Measurements from ENCODE around the gene LGALS7B.
"Not testable (repeated sequence)": the region's sequence is repeated elsewhere in the genome, so short reads cannot be mapped to it uniquely, and the experiment has no call there.

LGALS7B gene

DNA sequence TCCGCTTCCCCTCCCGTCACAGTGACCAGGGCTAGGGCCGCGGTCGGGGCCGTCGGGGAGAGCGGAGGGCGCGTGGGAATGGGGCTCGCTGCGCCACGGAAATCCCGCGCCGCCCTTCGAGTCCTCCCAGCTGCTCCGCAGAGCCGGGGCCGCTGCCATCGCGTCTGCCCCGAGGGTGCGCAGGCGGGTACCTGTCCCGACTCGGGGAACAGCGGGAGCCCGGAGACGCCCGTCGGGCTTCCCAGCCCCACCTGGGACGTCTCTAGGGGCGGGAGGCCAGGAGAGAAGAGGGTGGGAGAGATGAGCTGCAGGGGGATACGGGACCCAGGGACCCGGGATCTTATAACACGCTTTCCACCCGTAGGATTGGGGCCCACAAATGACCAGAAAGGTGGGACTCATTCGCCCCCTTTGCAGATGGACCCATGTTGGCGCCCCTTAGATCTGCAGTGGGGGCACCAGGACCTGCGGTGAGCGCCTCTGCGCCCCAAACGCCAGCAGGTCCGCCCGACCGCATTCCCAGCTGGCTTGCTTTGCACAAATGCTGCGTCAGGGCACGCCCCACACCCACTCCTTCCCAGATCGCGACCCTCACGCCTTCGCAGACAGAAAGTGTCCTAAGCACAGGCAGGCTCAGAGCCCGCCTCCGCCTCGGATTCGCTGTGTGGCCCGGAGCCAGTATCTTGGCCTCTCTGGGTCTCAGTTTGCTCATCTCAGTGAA is 18.6 kb upstream of the LGALS7B start:
- not testable (repeated sequence) for DNase-seq (ENCODE audit: low read depth in 3 of 3)

DNA sequence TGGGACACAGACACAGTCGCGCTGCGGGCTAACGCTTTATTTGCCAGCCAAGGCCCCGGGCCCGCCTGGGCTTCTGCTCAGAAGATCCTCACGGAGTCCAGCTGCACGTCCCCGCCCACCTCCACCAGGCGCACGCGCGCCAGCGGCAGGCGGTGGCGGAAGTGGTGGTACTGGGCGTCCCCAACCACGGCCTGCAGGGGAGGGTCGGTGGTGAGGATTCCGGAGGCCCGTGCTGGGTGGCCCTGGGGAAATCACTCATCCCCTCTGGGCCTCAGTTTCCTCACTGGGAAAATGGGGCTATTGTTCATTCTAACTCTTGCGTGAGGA is 18.1 kb upstream of the LGALS7B start:
- DNase-seq (ENCODE audit: low read depth in 3 of 3), result not testable (repeated sequence)

DNA sequence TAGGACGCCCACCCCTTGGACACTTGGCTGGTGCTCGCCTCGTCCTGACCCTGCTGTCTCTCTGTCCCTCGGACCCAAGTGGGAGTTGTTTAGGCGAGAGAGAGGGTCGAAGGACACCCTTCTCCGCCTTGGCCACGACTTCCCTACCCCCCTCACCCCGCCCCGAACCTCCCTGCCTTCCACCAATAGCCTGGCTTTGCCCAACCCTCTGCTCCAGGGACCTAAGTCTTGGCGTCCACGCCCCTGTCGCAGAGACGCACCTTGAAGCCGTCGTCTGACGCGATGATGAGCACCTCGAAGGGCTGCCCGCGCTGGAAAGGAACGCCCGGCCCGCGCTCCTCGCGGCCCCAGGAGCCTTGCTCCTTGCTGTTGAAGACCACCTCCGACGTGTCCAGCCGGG is 17.4 kb upstream of the LGALS7B start:
- not testable (repeated sequence) for DNase-seq (ENCODE audit: low read depth in 3 of 3)

GRCh38 chr19:38773469-38774177 is 15.4 kb upstream of the LGALS7B start, which contains the start of gene LGALS7:
TSS of gene LGALS7 (minus strand) at chr19:38773517. CDS start at chr19:38773492, 25 bp downstream.
- no peak for DNase-seq (ENCODE audit: low read depth in 3 of 3)

DNA sequence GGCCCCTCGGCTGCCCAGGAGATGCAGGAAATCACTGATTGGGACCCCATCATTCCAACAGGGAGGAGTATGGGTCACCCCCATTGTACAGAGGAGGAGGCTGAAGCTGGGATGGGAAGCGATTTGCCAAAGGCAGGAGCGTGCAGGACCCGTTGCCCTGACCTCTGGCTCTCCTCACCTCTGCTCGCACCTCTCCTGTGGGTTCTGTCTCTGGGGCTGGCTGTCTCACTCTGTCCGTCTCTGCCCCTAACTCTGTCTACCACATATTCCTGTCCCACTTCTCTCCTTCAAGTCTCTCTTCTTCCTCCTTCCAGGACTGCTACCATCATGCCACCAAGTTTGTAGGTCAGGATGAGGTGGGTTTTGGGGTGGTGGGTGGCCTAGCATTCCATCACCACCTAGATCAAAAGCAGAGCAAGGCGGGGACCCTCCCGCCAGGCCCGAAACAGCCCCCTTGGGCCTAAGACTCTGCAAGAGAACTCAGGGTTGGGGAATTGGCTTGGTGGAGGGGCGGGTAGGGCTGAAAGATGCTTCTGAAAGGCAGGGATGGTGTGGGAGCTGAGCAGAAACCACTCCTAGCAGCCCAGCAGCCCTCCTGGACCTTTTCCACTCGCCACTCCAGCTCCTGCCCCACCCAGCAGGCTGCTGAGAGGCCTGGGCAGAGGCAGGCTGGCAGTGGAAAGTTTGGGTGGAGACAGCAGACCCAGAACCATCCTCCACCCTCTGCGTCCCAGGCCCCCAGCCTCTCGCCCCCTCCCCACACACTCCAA is 14.6 kb upstream of the LGALS7B start:
- no peak for DNase-seq (ENCODE audit: low read depth in 3 of 3)

DNA sequence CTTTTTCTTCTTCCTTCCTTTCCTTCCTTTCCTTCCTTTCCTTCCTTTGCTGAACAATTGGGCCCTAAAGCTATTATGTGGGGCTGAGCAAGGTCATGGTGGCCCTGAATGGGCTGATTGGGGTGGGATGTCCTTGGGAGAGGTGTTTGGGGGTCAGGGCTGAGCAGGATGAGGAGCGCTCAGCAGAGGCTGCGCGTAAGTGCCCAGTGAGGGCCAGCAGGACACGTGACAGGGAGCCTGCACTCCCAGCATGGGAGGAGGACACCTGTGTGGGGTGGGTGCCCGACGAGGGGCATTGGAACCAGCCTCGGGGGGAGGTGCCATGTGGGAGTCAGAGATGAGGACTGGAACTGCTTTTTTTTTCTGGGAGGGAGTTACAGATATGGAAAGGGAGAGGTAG is 10.3 kb upstream of the LGALS7B start:
- no peak for DNase-seq (ENCODE audit: low read depth in 3 of 3)

GRCh38 chr19:38780443-38780842 is 8.6 kb upstream of the LGALS7B start:
- DNase-seq (ENCODE audit: low read depth in 3 of 3), result no peak

DNA sequence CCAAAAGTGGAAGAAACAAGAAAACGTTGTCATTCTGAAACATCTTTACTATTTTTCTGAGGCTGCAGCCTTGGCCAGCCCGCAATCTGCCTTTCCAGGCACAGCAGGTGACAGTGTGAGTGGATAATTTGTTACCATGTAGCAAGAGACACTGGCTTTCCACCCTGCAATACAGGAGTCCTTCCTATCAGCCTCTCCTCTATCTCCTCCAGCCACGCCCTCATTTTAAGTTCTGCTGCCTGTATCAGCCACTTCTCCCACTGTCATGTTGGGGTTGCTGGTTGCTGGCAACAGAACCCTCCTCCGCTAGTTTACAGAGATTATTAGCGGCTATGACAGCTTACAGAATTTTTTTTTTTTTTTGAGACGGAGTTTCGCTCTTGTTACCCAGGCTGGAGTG is 7.9 kb upstream of the LGALS7B start:
- DNase-seq (ENCODE audit: low read depth in 3 of 3), result no peak

DNA sequence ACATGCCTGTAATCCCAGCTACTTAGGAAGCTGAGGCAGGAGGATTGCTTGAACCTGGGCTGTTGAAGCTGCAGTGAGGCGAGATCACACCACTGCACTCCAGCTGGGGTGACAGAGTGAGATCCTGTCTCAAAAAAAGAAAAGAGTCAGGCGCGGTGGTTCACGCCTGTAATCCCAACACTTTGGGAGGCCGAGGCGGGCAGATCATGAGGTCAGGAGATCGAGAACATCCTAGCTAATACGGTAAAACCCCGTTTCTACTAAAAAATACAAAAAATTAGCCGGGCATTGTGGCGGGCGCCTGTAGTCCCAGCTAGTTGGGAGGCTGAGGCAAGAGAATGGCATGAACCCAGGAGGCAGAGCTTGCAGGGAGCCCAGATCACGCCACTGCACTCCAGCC is 6.8 kb upstream of the LGALS7B start:
- not testable (repeated sequence) for DNase-seq (ENCODE audit: low read depth in 3 of 3)

DNA sequence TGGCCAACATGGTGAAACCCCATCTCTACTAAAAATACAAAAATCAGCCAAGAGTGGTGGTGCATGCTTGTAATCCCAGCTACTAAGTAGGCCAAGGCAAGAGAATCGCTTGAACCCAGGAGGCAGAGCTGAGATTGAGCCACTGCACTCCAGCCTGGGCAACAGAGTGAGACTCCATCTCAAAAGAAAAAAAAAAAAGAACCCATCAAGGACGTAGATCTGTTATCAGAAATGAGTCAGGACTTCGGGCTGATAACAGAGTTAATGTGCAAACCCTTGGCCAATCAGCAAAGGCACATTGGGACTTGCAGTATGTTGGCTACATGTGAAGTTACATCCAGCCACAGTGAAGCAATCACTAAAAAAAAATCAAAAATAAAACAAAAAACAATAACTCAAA is 4.8 kb upstream of the LGALS7B start:
- no peak for DNase-seq (ENCODE audit: low read depth in 3 of 3)

DNA sequence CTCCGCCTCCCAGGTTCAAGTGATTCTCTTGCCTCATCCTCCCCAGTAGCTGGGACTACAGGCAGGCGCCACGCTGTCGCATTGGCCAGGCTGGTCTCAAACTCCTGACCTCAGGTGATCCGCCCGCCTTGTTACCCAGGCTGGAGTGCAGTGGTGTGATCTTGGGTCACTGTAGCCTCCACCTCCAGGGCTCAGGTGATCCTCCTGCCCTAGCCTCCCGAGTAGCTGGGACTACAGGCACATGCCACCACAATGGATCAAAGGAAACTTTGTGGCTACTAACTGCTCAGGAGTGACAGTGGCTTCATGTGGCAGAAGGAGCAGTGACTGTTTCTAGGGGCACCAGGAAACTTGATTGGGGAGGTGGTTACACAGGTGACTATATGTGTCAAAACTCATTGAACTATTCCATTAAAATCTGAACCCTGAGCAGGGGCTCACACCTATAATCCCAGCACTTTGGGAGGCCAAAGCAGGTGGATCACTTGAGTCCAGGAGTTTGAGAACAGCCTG is 3.8 kb upstream of the LGALS7B start:
- DNase-seq (ENCODE audit: low read depth in 3 of 3), result no peak

DNA sequence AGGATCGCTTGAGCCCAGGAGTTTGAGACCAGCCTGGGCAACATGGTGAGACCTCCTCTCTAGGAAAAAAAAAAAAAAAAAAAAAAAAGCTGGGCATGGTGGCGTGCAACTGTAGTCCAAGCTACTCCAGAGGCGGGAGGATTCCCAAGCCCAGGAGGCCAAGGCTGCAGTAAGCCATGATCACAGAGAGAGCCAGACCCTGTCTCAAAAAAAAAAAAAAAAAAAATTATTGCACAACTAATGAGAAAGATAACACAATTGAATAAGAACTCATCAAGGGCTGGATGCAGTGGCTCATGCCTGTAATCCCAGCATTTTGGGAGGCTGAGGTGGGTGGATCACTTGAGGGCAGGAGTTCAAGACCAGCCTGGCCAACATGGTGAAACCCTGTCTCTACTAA is 2.9 kb upstream of the LGALS7B start:
- DNase-seq (ENCODE audit: low read depth in 3 of 3), result not testable (repeated sequence)

DNA sequence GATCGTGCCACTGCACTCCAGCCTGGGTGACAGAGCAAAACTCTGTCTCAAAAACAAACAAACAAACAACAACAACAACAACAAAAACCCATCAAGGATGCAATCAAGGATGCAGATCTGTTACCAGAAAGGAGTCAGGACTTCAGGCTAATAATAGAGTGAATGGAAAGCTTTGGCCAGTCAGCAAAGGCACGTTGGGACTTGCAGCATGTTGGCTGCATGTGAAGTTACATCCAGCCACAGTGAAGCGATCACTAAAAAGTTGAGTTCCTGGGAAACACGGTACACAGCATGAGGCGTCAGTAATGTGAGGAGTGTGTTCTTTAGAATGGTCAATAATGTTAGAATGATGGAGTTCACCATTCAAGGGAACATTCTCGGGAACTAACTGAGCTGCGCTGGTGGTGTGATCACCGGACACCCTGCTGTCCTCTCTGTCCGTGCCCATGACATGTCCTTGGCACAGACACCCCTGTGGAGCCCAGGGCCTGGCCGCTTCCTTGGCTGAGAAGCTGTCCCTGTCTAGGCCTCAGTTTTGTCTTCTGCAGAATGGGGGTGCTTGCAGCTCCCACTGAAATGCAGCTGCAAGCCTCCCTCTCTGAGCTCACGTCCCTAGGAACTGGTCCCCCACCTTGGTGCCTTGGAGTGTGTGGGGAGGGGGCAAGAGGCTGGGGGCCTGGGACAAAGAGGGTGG is 2.3 kb upstream of the LGALS7B start:
- DNase-seq (ENCODE audit: low read depth in 3 of 3), result no peak

DNA sequence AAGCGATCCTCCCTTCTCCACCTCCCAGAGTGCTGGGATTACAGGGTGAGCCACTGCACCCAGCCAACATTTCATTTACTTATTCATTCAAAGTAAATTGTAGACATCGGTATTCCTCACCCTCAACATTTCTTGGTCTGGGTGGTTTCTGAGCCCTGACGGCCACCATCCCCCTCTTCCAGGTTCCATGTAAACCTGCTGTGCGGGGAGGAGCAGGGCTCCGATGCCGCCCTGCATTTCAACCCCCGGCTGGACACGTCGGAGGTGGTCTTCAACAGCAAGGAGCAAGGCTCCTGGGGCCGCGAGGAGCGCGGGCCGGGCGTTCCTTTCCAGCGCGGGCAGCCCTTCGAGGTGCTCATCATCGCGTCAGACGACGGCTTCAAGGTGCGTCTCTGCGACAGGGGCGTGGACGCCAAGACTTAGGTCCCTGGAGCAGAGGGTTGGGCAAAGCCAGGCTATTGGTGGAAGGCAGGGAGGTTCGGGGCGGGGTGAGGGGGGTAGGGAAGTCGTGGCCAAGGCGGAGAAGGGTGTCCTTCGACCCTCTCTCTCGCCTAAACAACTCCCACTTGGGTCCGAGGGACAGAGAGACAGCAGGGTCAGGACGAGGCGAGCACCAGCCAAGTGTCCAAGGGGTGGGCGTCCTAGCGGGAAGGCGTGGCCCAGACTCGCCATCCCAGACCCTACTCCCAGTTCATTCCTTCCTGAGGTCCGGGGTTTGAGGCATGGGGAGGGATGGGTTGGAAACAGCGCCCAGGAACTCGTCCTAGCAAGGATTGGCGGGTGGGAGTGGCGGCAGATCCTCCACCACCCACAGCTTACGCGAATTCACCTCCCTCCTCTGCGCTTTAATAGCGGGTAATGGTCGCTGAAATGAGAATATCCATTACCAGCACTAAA is 1.8 kb downstream of the LGALS7B start:
- DNase-seq (ENCODE audit: low read depth in 3 of 3), result not testable (repeated sequence)

DNA sequence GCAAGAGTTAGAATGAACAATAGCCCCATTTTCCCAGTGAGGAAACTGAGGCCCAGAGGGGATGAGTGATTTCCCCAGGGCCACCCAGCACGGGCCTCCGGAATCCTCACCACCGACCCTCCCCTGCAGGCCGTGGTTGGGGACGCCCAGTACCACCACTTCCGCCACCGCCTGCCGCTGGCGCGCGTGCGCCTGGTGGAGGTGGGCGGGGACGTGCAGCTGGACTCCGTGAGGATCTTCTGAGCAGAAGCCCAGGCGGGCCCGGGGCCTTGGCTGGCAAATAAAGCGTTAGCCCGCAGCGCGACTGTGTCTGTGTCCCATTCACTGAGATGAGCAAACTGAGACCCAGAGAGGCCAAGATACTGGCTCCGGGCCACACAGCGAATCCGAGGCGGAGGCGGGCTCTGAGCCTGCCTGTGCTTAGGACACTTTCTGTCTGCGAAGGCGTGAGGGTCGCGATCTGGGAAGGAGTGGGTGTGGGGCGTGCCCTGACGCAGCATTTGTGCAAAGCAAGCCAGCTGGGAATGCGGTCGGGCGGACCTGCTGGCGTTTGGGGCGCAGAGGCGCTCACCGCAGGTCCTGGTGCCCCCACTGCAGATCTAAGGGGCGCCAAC is 2.6 kb downstream of the LGALS7B start:
- DNase-seq (ENCODE audit: low read depth in 3 of 3), result not testable (repeated sequence)

DNA sequence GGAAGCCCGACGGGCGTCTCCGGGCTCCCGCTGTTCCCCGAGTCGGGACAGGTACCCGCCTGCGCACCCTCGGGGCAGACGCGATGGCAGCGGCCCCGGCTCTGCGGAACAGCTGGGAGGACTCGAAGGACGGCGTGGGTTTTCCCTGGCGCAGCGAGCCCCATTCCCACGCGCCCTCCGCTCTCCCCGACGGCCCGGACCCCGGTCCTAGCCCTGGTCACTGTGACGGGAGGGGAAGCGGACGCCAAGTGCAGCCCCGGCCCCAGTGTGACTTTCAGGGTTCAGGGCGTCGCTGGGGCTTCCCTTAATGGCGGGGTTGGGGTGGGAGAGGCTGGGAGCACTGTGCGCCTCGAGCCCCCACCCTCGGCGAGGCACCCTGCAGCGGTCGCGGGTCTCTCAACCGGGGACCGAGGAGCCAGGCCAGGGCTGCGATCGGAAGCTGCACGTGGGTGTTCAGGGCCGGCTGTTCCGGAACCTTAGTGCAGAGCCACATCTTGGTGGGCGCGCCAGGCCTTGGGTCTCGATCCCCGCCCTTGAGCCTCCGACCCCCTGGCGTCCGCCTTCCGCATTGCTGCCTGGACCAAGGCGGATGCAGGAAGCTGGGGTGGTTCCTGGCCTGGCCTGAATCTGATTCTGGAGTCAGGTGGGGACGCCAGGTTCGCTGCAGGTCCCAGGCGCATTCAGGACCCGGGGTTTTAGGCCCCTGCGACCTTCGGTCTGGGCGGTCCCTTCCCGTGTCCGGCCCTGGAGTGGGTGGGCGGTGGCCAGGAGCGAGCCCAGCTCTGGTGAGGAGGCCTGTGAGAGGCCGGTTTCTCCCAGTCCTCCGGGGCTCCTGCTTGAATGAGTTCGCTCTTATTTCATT is 3.5 kb downstream of the LGALS7B start:
- DNase-seq (ENCODE audit: low read depth in 3 of 3), result no peak

DNA sequence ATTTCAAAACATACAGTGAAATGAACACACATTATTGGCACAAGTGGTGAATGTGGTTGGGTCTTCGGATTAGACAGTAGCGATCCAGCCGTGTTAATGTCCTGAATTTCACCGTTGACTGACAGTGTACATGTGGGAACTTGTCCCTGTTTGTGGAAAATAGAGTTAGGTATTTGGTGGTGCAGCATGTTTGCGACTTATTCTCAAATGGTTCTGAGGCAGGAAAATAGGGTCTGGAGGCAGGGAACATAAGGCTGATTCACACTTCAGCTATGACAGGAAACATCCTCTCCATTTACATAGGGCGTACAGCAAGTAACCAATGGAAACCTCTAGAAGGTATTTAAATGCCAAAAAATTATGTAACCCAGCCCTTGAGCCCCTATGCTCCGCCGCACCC is 4.2 kb downstream of the LGALS7B start:
- DNase-seq (ENCODE audit: low read depth in 3 of 3), result no peak

DNA sequence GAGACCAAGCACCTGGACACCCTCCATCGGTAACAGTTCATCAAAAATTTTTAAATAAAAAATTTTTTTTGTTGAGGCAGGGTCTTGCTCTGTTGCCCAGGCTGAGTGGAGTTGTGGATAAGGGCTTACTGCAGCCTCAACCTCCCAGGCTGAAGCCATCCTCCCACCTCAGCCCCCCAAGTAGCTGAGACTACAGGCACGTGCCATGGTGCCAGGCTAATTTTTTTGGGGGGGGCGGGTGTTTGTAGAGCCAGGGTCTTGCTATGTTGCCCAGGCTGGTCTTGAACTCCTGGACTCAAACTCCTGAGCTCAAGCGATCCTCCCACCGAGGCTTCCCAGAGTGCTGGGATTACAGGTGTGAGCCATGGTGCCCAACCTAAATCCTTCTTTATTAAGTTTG is 4.7 kb downstream of the LGALS7B start:
- no peak for DNase-seq (ENCODE audit: low read depth in 3 of 3)

DNA sequence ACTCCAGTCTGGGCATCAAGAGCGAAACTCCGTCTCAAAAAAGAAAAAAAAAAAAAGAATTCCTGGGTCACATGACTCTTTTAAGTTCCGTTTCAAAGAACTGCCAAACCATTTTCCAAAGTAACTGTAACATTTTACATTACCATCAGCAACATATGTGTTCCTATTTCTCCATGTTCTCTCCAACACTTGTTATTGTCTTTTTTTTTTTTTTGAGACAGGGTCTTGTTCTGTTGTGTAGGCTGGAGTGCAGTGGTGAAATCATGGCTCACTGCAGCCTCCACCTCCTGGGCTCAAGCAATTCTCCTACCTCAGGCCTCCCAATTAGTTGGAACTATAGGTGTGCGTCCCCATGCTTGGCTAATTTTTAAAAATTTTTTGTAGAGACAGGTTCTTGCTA is 6.5 kb downstream of the LGALS7B start:
- no peak for DNase-seq (ENCODE audit: low read depth in 3 of 3)
